CD4-positive, alpha-beta T cell treated with Interleukin-15 for 1 hour (primary cell): ENCODE results near the gene MMEL1.

Experiments
- DNase-seq: peaks from one replicate; pipeline ENCODE4 v3.0.0-alpha.2; 2020

The MMEL1 gene

DNA sequence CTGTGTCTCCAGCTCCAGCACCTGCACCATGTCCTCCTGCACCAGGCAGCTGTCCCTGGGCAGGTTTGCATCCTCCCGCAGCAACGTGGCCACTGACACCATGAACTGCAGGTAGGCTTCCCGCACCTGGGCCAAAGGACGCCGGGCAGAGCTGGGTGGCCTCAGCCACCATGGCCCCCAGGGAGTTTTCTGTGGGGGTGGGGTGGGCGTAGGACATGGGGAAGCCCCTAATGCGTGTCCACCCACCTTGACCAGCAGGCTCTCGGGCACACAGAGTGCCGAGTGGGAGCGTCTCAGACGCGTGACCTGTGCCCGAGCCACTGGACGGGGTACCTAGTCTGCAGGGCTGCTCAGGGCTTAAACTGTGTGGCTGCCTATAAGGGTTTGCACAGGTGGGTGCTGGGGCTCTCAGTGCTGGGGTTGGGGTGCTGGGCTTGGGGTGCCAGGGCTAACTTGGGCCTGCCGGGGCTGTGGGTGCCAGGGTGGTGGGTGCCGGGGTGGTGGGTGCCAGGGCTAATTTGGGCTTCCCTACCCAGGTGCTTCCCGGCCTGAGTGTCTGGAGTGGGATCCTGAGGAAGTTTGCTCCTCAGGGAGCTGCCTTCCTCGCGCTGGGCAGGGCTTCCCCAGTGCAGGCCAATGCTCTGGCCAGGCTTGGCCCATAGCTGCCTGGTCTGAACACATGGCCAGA lies 28.5 kb downstream of the MMEL1 start:
- DNase-seq, result no peak

GRCh38 chr1:2603521-2604155 lies 29.2 kb downstream of the MMEL1 start:
- no peak for DNase-seq

DNA sequence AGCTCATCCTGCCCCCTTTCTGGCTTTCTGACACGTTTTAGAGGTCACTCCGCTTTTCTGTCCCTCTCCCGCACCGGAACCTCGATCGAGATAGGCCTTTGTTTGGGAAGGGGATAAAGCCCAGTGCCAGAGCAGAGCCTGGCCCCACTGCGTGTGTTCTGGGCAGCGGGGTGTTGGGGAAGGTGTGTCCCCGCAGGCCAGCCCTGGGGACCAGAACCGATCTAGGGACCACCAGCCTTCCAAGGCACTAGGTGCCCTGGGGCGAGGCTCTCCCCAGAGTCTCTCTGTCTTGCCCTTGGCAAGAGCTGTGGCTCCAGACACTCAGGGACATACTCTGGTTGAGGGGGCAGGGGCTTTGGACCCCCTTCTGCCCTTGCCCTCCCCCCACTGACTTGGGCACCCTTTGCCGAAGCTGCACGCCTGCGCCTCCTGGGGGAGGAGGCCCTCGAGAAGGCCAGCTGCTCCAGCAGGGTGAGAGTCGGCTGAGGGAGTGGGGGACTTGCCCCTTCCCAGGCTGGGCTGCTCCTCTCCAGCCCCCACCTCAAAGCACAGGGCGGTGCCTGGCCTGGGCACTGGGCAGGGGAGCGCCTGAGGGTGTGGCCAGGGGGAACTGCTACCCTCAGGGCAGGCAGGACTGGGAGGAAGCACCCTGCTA lies 29.8 kb downstream of the MMEL1 start:
- no peak for DNase-seq

DNA sequence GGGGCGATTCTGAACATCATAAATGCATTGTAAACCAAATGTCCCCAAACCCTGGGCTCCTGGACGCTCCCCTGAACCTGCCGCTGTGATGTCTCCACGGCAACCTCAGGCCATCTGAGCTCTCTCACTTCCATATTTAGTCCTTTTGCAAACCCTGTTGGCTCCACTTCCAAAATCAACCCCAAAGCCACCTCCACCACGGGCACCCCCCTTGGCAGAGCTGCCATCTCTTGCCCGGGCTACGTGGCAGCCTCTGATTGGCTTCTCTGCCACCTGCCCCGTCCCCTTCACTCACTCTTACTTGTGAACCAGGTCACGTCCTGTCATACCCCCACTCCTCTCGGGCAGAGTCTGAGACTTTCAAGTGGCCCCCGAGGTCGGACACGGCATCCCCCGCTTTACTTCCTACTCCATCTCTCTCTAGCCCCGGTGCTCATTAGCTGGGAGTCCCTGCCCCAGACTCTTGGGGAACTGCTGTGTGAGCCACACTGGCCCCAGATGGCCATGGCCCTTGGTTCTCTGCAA lies 30.4 kb downstream of the MMEL1 start:
- no peak for DNase-seq

- no peak for DNase-seq
These were observed 31.0 kb downstream of the MMEL1 start for GRCh38 chr1:2601721-2602303.

DNA sequence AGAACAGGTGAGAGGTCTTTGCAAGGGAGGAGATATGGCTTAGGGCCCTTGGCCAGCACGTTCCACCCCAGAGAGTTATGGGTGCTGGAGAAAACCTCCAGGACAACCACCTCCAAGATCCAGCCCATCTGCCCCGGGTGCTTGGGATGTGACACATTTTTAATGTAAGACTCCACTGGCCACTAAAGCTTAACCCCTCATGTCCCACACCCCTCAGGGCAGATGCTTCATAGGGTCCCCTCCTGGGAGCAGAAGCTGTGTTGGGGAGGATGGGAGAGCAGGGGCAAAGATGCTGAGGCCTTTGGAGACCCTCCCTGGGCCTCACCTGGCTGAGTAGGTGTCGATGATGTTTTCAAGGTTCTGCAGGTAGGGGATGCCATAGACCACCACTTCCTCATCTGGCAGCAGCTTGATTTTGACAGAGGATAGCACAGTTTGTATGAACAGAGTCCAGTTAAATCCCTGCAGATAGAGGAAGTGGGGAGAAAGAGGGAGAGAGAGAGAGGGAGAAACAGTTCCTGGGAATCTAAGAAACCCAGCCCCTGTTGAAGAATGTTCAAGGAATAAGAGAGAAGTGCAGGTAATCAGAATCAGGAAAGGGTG lies 34.4 kb downstream of the MMEL1 start:
- DNase-seq, result no peak

GRCh38 chr1:2597441-2598328 lies 35.1 kb downstream of the MMEL1 start:
- no peak for DNase-seq

- DNase-seq, result no peak
These were observed 36.1 kb downstream of the MMEL1 start for GRCh38 chr1:2596530-2597333.

GRCh38 chr1:2595812-2596529 lies 36.8 kb downstream of the MMEL1 start:
- no peak for DNase-seq

GRCh38 chr1:2595261-2595811 lies 37.5 kb downstream of the MMEL1 start:
- no peak for DNase-seq

GRCh38 chr1:2594641-2595131 lies 38.1 kb downstream of the MMEL1 start:
- no peak for DNase-seq

- DNase-seq, result no peak
These were observed 38.7 kb downstream of the MMEL1 start for GRCh38 chr1:2594001-2594640.

DNA sequence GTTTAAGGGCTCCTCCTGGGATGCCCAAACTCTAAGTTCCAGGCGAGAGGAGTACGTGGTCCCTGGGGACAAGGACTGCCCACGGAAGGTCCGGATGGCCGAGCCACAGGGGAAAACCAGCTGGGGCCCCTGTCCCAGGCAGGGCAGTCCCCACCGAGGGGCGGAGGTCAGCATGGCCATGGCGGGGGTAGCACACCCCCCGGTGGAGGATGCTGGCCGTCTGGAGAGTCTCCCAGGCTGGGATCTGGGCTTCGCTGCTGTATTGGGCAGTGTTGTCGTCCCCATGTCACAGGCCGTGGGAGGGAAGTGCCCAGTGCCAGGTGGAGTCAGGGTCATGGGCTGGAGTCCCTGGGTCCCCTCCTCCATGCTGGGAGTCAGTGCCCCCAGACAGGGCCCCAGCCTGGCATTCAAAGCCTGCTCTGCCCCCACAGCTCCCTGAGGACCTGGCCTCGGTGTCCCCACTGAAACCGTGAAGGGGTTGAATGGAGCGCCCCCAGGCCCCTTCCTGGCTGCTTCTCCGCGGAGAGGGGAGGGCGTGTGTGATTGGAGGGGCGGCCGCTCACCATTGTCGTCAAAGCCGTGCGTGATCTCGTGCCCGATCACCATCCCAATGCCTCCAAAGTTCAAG lies 39.5 kb downstream of the MMEL1 start:
- no peak for DNase-seq

GRCh38 chr1:2592672-2593071 lies 40.1 kb downstream of the MMEL1 start:
- no peak for DNase-seq

DNA sequence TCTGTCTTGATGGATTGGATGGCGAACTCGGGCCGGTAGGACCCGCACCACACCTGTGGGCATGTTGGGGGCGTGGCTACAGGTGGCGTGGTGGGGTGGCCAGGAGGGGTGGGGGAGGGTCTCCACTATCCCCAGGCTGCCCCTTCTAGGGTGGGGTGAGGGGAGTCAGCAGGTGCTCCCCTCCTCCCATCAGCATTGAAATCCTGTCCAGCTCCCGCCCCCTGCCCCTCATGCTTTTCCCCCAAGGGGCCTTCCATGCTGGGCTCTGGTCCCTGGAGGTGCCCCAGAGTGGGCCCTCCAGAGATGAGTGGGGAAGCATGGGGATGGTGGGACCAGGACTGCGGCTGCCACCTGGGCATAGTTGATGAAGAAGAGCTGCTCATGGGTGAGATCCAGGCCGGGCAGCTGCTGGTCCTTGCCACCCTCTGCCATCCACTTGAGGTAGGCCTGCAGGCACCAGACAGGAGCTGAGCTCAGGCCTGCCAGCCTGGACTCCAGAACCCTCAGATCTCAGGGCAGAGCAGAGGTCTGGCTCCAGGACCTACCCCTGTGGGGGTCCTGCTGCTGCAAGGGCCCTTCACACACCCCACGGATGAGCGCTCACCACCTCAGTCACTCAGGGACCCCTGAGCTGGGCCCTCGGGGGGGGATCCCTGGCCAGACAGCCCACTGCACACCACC lies 41.1 kb downstream of the MMEL1 start:
- no peak for DNase-seq

- DNase-seq, result no peak
These were observed 41.6 kb downstream of the MMEL1 start for GRCh38 chr1:2591233-2591580.

- DNase-seq, result no peak
These were observed 42.3 kb downstream of the MMEL1 start for GRCh38 chr1:2590233-2591141.
